Trophoblast cell (in vitro differentiated cells and primary cell): ENCODE results near the gene PIK3R1.
A peak's percentile ranks its signal among the peaks of the same experiment; 100 is the strongest.

Experiments
- DNase-seq, 2 donors: peaks; one replicate each; pipeline ENCODE4 v3.0.0-alpha.2; 2016
- H2AFZ ChIP-seq: 2 replicates; pipeline ENCODE4 v1.6.1; 2013; ENCODE audit warnings: low read length, moderate library complexity, mild to moderate bottlenecking; ENCODE audit not compliant: insufficient read depth, poor library complexity
- H2AK5ac ChIP-seq: 2 replicates; pipeline ENCODE4 v1.6.1; 2013; ENCODE audit warnings: mild to moderate bottlenecking, low read length
- H2BK120ac ChIP-seq: 2 replicates; pipeline ENCODE4 v1.6.1; 2013; ENCODE audit warnings: low read length, mild to moderate bottlenecking, moderate library complexity; ENCODE audit not compliant: insufficient read depth, poor library complexity
- H2BK12ac ChIP-seq: 2 replicates; pipeline ENCODE4 v1.6.1; 2013; ENCODE audit warnings: mild to moderate bottlenecking, low read length, moderate library complexity
- H2BK5ac ChIP-seq: 2 replicates; pipeline ENCODE4 v1.6.1; 2013; ENCODE audit warnings: low read length, low read depth, moderate library complexity, mild to moderate bottlenecking; ENCODE audit not compliant: poor library complexity
- H3K14ac ChIP-seq: 2 replicates; pipeline ENCODE4 v1.6.1; 2013; ENCODE audit warnings: mild to moderate bottlenecking, low read length
- H3K18ac ChIP-seq: 2 replicates; pipeline ENCODE4 v1.6.1; 2013; ENCODE audit warnings: mild to moderate bottlenecking, low read length
- H3K23ac ChIP-seq: 2 replicates; pipeline ENCODE4 v1.6.1; 2013; ENCODE audit warnings: low read length
- H3K27ac ChIP-seq: 2 replicates; pipeline ENCODE4 v1.5.1; 2013; ENCODE audit warnings: low read depth, mild to moderate bottlenecking, inconsistent platforms, low read length, moderate library complexity
- H3K27me3 ChIP-seq: 2 replicates; pipeline ENCODE4 v1.6.1; 2013; ENCODE audit warnings: inconsistent platforms, mild to moderate bottlenecking, low read length, moderate library complexity; ENCODE audit not compliant: insufficient read depth
- H3K36me3 ChIP-seq, 2 experiments: 1 replicate in 1 of 2; 2 replicates in 1 of 2; pipeline ENCODE4 v1.6.1; 2013; ENCODE audit warnings: low read length in 2 of 2, mild to moderate bottlenecking in 2 of 2, moderate library complexity in 1 of 2; ENCODE audit not compliant: insufficient read depth in 2 of 2, control insufficient read depth in 1 of 2
- H3K4ac ChIP-seq: 2 replicates; pipeline ENCODE4 v1.6.1; 2013; ENCODE audit warnings: low read depth, mild to moderate bottlenecking, low read length, moderate library complexity
- H3K4me1 ChIP-seq, 2 experiments: 1 replicate in 1 of 2; 2 replicates in 1 of 2; pipeline ENCODE4 v1.6.1; 2013; ENCODE audit warnings: low read length in 2 of 2, mild to moderate bottlenecking in 2 of 2, moderate library complexity in 1 of 2; ENCODE audit not compliant: insufficient read depth in 2 of 2, control insufficient read depth in 1 of 2
- H3K4me2 ChIP-seq: 2 replicates; pipeline ENCODE4 v1.6.1; 2013; ENCODE audit warnings: inconsistent platforms, mild to moderate bottlenecking, low read length, moderate library complexity
- H3K4me3 ChIP-seq: 2 replicates; pipeline ENCODE4 v1.5.1; 2013; ENCODE audit warnings: mild to moderate bottlenecking, low read depth, low read length, inconsistent platforms
- H3K79me1 ChIP-seq: one replicate; pipeline ENCODE4 v1.6.1; 2013; ENCODE audit warnings: low read length
- H3K79me2 ChIP-seq: 2 replicates; pipeline ENCODE4 v1.6.1; 2013; ENCODE audit warnings: low read length, mild to moderate bottlenecking; ENCODE audit not compliant: control insufficient read depth, insufficient read depth, poor library complexity
- H3K9ac ChIP-seq: 2 replicates; pipeline ENCODE4 v1.6.1; 2013; ENCODE audit warnings: mild to moderate bottlenecking, low read length
- H3K9me3 ChIP-seq: 2 replicates; pipeline ENCODE4 v1.6.1; 2013; ENCODE audit warnings: low read depth, mild to moderate bottlenecking, control low read depth, inconsistent platforms, low read length; ENCODE audit not compliant: insufficient read depth
- H4K12ac ChIP-seq: 2 replicates; pipeline ENCODE4 v1.6.1; 2013; ENCODE audit warnings: low read depth, mild to moderate bottlenecking, low read length, moderate library complexity
- H4K8ac ChIP-seq: 2 replicates; pipeline ENCODE4 v1.6.1; 2013; ENCODE audit warnings: low read depth, mild to moderate bottlenecking, low read length, moderate library complexity
- H4K91ac ChIP-seq: one replicate; pipeline ENCODE4 v1.6.1; 2013; ENCODE audit warnings: low read depth, mild to moderate bottlenecking, low read length, moderate library complexity
- WGBS: extraction: QIAGEN DNeasy Blood & Tissue Kit; methylation state at CpG from one replicate; pipeline ENCODE4 v1.1.7; 2013; ENCODE audit warnings: missing lambda C conversion rate; ENCODE audit not compliant: insufficient read length, insufficient coverage; ENCODE audit errors: extremely low coverage; 5-methylcytosine and 5-hydroxymethylcytosine counted together

The PIK3R1 gene

DNA sequence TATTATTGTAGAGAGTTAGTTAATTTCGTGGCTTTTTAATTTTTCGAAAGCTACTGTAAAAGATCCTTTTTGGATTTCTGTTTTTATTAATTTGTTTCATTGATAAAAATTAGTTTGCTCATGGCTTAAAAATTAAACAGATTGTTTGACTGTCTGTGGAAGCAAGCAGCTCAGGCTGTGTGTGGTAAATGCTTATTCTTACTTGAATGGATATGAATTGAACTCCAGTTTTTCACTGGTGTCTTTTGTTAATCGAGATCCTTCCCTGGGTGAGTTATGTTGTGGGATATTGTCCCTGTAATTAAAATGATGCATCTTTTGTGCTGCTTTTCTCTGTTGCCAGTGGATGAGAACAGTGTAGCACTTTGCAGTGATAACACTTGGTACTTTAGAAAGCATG is 75.3 kb downstream of the PIK3R1 start:
- no peaks in the 10 kb centered on the region for H3K9me3 ChIP-seq
- H2AK5ac ChIP-seq, result no peak overlapping the region
- H3K4me1 ChIP-seq, result peaks cover 0 to 4% of the 10 kb centered on the region in 2 experiments
- no peak for DNase-seq
- H3K4me2 ChIP-seq, result peak overlapping the region; percentile 60
- no peak overlapping the region for H2AFZ ChIP-seq
- H2BK5ac ChIP-seq, result no peak overlapping the region
- H3K79me1 ChIP-seq, result peaks cover 13% of the 10 kb centered on the region
- peaks cover 6% of the 10 kb centered on the region for H3K79me2 ChIP-seq
- no peak overlapping the region for H3K27ac ChIP-seq
- no peak overlapping the region for H3K23ac ChIP-seq
- H3K9ac ChIP-seq, result no peak overlapping the region
- H2BK12ac ChIP-seq, result no peak overlapping the region
- no peaks in the 10 kb centered on the region for H3K27me3 ChIP-seq
- H3K4me3 ChIP-seq, result no peak overlapping the region
- H2BK120ac ChIP-seq, result no peak overlapping the region
- H4K91ac ChIP-seq, result no peak overlapping the region
- no CpG with 5 or more reads among the region's 3 CpGs for WGBS
- peak overlapping the region; percentile 89 for H3K4ac ChIP-seq
- H3K36me3 ChIP-seq, result peaks cover 3 to 10% of the 10 kb centered on the region in 2 experiments
- no peak overlapping the region for H3K14ac ChIP-seq
- no peak overlapping the region for H3K18ac ChIP-seq
- no peak overlapping the region for H4K8ac ChIP-seq
- no peak overlapping the region for H4K12ac ChIP-seq

DNA sequence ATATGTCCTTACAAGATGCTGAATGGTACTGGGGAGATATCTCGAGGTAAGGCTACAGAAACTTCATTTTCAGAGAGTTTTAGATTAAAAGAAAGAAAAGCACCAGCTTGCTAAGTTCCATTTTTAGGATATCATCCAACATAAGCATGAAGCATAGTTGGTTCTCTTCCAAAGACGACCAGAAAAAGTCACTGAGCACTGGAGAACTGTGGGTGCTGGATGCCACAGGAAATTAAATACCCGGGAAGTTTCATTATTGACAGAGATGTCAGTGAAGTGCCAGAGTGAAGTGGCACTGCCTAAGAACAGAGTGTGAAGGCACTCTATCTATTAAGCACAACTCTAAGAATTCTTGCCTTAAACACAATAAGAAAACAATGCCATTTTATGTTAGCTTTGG is 76.8 kb downstream of the PIK3R1 start:
- no peak overlapping the region for H2AK5ac ChIP-seq
- no peak overlapping the region for H3K9ac ChIP-seq
- H2AFZ ChIP-seq, result no peak overlapping the region
- no peak overlapping the region for H2BK12ac ChIP-seq
- H2BK5ac ChIP-seq, result no peak overlapping the region
- no peak overlapping the region for H3K27ac ChIP-seq
- peaks cover 8 to 20% of the 10 kb centered on the region in 2 experiments for H3K36me3 ChIP-seq
- no peak overlapping the region for H3K14ac ChIP-seq
- peaks cover 13% of the 10 kb centered on the region for H3K79me1 ChIP-seq
- H3K23ac ChIP-seq, result no peak overlapping the region
- H3K4me1 ChIP-seq, result peaks cover 0 to 4% of the 10 kb centered on the region in 2 experiments
- H3K4me3 ChIP-seq, result no peak overlapping the region
- no peaks in the 10 kb centered on the region for H3K27me3 ChIP-seq
- peaks cover 6% of the 10 kb centered on the region for H3K79me2 ChIP-seq
- H3K9me3 ChIP-seq, result no peaks in the 10 kb centered on the region
- no peak overlapping the region for H4K91ac ChIP-seq
- WGBS, result no CpG with 5 or more reads among the region's 3 CpGs
- no peak overlapping the region for H2BK120ac ChIP-seq
- H3K18ac ChIP-seq, result no peak overlapping the region
- no peak overlapping the region for H3K4ac ChIP-seq
- no peak overlapping the region for H4K12ac ChIP-seq
- peak overlapping the region; percentile 44 for H3K4me2 ChIP-seq
- no peak for DNase-seq
- H4K8ac ChIP-seq, result no peak overlapping the region

DNA sequence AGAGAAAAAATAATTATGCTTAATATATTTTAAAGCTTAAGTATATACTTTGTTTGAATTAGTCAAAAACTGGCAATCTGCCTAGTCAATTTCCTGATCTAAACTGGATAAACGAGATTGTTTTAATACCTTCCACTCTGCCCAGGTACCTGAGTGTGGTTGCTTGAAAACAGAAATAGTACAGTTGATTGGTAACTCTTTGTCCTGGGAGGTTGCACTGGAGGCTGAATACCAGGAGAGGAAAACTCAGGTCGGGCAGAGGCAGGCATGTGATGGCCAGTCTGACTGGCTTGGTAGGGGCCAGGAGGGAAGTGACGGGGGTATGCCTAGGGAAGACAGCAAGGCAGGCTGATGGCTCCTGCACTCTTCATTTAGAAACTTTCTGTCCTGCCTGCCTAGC is 80.2 kb downstream of the PIK3R1 start:
- H3K9me3 ChIP-seq, result no peaks in the 10 kb centered on the region
- no peak overlapping the region for H3K14ac ChIP-seq
- H3K23ac ChIP-seq, result no peak overlapping the region
- H2BK5ac ChIP-seq, result no peak overlapping the region
- H3K4me2 ChIP-seq, result no peak overlapping the region
- H3K27me3 ChIP-seq, result no peaks in the 10 kb centered on the region
- no peak overlapping the region for H3K27ac ChIP-seq
- no peak overlapping the region for H4K91ac ChIP-seq
- H3K36me3 ChIP-seq, result peaks cover 12 to 34% of the 10 kb centered on the region in 2 experiments
- no peak overlapping the region for H3K9ac ChIP-seq
- no peak overlapping the region for H2BK12ac ChIP-seq
- no CpG with 5 or more reads among the region's 3 CpGs for WGBS
- H2AK5ac ChIP-seq, result no peak overlapping the region
- H4K8ac ChIP-seq, result no peak overlapping the region
- no peaks in the 10 kb centered on the region for H3K4me1 ChIP-seq
- no peak overlapping the region for H3K18ac ChIP-seq
- no peaks in the 10 kb centered on the region for H3K79me2 ChIP-seq
- no peak overlapping the region for H2AFZ ChIP-seq
- peak in 1 of 2 donors; percentile 51 for DNase-seq
- H4K12ac ChIP-seq, result no peak overlapping the region
- no peak overlapping the region for H3K4me3 ChIP-seq
- H3K4ac ChIP-seq, result no peak overlapping the region
- no peak overlapping the region for H2BK120ac ChIP-seq
- H3K79me1 ChIP-seq, result no peaks in the 10 kb centered on the region

DNA sequence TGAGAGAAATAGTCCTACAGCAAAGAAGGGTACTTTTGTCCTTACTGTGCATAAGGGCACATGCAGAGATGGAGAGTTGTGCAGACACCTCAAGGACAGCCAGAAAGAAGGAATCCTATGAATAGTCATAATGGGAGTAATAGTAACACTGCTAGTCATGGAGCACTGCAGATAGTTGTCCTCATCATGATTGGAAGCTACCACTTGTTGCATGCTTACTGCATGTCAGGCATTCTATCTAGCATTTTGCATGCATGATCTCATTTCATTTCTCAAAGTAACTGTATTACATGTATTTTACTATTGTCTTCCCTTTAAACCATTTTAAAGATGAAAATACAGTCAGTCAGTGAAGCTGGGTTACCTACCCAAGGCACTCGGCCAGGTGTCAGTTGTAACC is 81.3 kb downstream of the PIK3R1 start:
- H3K9ac ChIP-seq, result no peak overlapping the region

More for the DNA sequence above, 81.3 kb downstream of the PIK3R1 start:
- Histone ChIP-seq H3K4me1 (no peaks in the 10 kb centered on the region), H3K79me1 (no peaks in the 10 kb centered on the region), H4K91ac (no peak overlapping the region), H3K79me2 (no peaks in the 10 kb centered on the region), H2BK12ac (no peak overlapping the region), H3K4ac (no peak overlapping the region), H4K12ac (no peak overlapping the region), H3K36me3 (peaks cover 12 to 34% of the 10 kb centered on the region in 2 experiments), H2AK5ac (no peak overlapping the region), H3K27ac (no peak overlapping the region), H3K4me3 (no peak overlapping the region), H3K18ac (no peak overlapping the region), H3K4me2 (no peak overlapping the region), H3K27me3 (no peaks in the 10 kb centered on the region), H3K23ac (no peak overlapping the region), H3K9me3 (no peaks in the 10 kb centered on the region), H2BK120ac (no peak overlapping the region), H4K8ac (no peak overlapping the region), H2AFZ (no peak overlapping the region), H2BK5ac (no peak overlapping the region), H3K14ac (no peak overlapping the region)
- no CpG with 5 or more reads among the region's 1 CpG for WGBS
- no peak for DNase-seq
